ENCODE measurements around the gene C1RL.

- no peak for TF ChIP-seq CTCF (IDR thresholded peaks at IDR 0.05)
- TF ChIP-seq POLR2A (IDR thresholded peaks at IDR 0.05), result no peak
Measured at GRCh38 chr12:7078163-7078562, 30.9 kb downstream of the C1RL start.

Measured in uterus (tissue), 2 donors.